Neural crest cell (in vitro differentiated cells): ENCODE data around the gene GAREM1. TPM values are rescaled to one million over a fixed set of nuclear protein-coding genes. Genes with fewer than 3 reads are reported as not detected.
"Not testable (repeated sequence)": the region's sequence is repeated elsewhere in the genome, so short reads cannot be mapped to it uniquely, and the experiment has no call there.

Source experiments
- DNase-seq: peaks from one replicate; pipeline ENCODE4 v3.0.0; 2021; ENCODE audit warnings: low read depth, mixed read lengths, low spot score
- H3K27ac Mint-ChIP-seq: one replicate; pipeline ENCODE4 v1.8.0; 2021; ENCODE audit warnings: mild to moderate bottlenecking, mixed read lengths; ENCODE audit not compliant: unreplicated experiment
- H3K27me3 Mint-ChIP-seq: 2 replicates; pipeline ENCODE4 v1.8.0; 2021; ENCODE audit warnings: low read depth, mild to moderate bottlenecking, mixed read lengths
- H3K36me3 Mint-ChIP-seq: 2 replicates; pipeline ENCODE4 v1.8.0; 2021; ENCODE audit warnings: low read depth, mild to moderate bottlenecking, mixed read lengths
- H3K4me1 Mint-ChIP-seq: 2 replicates; pipeline ENCODE4 v1.8.0; 2021; ENCODE audit warnings: mixed read lengths
- H3K4me3 Mint-ChIP-seq: one replicate; pipeline ENCODE4 v1.8.0; 2021; ENCODE audit warnings: mild to moderate bottlenecking, mixed read lengths
- H3K9me3 Mint-ChIP-seq: 2 replicates; pipeline ENCODE4 v1.8.0; 2021; ENCODE audit warnings: mixed read lengths
- CTCF ChIP-seq: fragments of 200-600 bp; sonication (generic); conservative IDR thresholded peaks from 2 replicates; pipeline ENCODE4 v1.5.0; 2021; ENCODE audit warnings: antibody characterized with exemption, mild to moderate bottlenecking
- total RNA-seq: library from RNA; stranded (reverse); gene quantifications from 2 replicates; pipeline ENCODE4 v1.2.1, GENCODE V29; 2021

The GAREM1 gene
- total RNA-seq, 1 donor from 2014 or later, result 11.0 TPM

DNA sequence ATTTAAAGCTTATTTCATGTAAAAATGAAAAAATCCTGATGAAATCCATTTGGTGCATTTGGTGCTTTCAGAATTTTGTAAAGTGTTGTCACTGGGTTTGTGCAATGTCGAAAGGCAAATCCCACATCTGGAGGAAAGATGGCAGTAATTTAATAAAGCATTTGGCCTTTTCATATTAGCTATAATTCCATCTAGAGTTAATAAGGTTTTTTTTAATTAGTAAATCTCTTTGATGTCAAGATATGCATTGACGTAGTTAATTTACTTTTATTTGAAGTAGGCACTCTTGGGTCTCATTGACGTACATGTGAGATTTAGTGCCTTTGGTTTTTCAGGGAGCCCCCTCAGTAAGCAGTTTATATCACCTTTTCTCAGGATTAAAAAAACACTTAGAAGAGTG is 12.3 kb upstream of the GAREM1 start:
- no peak for DNase-seq
- no peaks in the 10 kb centered on the region for H3K27me3 Mint-ChIP-seq
- no peaks in the 10 kb centered on the region for H3K4me1 Mint-ChIP-seq
- H3K36me3 Mint-ChIP-seq, result no peaks in the 10 kb centered on the region
- H3K27ac Mint-ChIP-seq, result no peak overlapping the region
- TF ChIP-seq CTCF, result no peak
- no peaks in the 10 kb centered on the region for H3K9me3 Mint-ChIP-seq
- no peak overlapping the region for H3K4me3 Mint-ChIP-seq

DNA sequence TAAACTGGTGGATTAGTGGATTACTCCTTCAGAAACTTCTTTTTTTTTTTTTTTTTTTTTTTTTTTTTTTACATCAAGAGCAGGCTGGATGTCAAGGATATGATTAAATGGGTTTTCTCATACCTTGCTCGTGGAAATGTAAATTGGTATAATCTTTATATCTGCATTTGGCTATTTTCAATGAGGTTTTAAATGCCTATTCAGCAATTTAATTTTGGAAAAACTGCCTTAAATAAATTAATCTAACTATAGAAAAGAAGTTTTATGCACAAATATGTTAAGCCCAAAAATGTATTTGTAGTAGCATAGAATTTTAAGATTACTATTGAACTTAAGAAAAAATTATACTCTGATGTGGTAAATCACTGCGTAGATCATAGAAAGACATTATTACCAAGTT is 11.4 kb upstream of the GAREM1 start:
- H3K27me3 Mint-ChIP-seq, result no peaks in the 10 kb centered on the region
- no peak overlapping the region for H3K27ac Mint-ChIP-seq
- DNase-seq, result no peak
- H3K4me3 Mint-ChIP-seq, result no peak overlapping the region
- no peak for TF ChIP-seq CTCF
- no peaks in the 10 kb centered on the region for H3K4me1 Mint-ChIP-seq
- H3K36me3 Mint-ChIP-seq, result no peaks in the 10 kb centered on the region
- H3K9me3 Mint-ChIP-seq, result no peaks in the 10 kb centered on the region

GRCh38 chr18:32480581-32480980 is 9.9 kb upstream of the GAREM1 start:
- H3K27me3 Mint-ChIP-seq, result no peaks in the 10 kb centered on the region
- H3K9me3 Mint-ChIP-seq, result no peaks in the 10 kb centered on the region
- no peak overlapping the region for H3K27ac Mint-ChIP-seq
- no peak for TF ChIP-seq CTCF
- no peak overlapping the region for H3K4me3 Mint-ChIP-seq
- H3K36me3 Mint-ChIP-seq, result no peaks in the 10 kb centered on the region
- no peaks in the 10 kb centered on the region for H3K4me1 Mint-ChIP-seq
- DNase-seq, result no peak

DNA sequence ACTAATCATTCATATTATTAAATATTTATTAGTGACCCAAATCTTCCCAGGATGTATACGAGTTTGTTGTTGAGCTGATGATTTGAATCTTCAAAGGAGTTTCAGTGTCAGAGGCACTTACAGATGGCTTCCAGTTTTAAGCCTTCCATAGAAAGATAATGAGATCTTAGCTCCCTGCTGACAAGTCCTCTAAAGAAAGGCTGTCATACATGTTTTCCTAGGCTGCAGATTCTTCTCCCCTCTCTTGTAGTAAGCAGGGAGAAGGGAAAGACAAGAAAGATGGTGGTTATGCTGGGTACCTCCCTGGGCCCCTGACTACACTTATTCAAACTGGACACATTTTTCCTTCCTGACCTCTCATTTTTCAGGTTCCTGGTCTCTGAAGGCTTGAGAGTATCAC is 8.1 kb upstream of the GAREM1 start:
- Mint-ChIP-seq H3K27me3 (no peaks in the 10 kb centered on the region), H3K9me3 (no peaks in the 10 kb centered on the region), H3K36me3 (no peaks in the 10 kb centered on the region), H3K27ac (no peak overlapping the region), H3K4me3 (no peak overlapping the region), H3K4me1 (no peaks in the 10 kb centered on the region)
- TF ChIP-seq CTCF, result no peak
- no peak for DNase-seq

DNA sequence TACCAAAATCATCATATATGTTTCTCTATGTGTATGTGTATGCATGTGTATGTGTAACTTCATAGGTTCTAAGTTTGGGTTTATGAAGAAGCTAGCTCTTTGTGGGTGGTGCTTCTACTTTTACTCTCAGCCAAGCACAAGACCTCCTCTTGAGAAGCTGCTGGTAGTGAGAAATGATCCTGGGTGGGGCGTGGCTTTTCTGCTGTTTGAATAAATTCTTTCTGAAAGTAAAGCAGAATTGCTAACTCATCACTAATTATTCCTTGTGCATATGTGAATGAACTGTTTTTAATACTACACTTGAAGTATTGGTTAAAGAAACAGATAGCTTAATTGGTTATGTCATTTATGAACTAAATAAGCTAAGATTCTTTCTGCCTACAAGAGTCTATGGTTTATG is 7.6 kb upstream of the GAREM1 start:
- Mint-ChIP-seq H3K27ac (no peak overlapping the region), H3K27me3 (no peaks in the 10 kb centered on the region), H3K4me3 (no peak overlapping the region), H3K36me3 (no peaks in the 10 kb centered on the region), H3K4me1 (no peaks in the 10 kb centered on the region), H3K9me3 (no peaks in the 10 kb centered on the region)
- no peak for DNase-seq
- TF ChIP-seq CTCF, result no peak

- DNase-seq, result no peak
- no peaks in the 10 kb centered on the region for H3K36me3 Mint-ChIP-seq
- no peak for TF ChIP-seq CTCF
- H3K4me3 Mint-ChIP-seq, result no peak overlapping the region
- H3K27me3 Mint-ChIP-seq, result peaks cover 12% of the 10 kb centered on the region
- H3K27ac Mint-ChIP-seq, result no peak overlapping the region
- H3K4me1 Mint-ChIP-seq, result peaks cover 9% of the 10 kb centered on the region
- no peaks in the 10 kb centered on the region for H3K9me3 Mint-ChIP-seq
Measured at GRCh38 chr18:32476106-32476505, 5.4 kb upstream of the GAREM1 start.

DNA sequence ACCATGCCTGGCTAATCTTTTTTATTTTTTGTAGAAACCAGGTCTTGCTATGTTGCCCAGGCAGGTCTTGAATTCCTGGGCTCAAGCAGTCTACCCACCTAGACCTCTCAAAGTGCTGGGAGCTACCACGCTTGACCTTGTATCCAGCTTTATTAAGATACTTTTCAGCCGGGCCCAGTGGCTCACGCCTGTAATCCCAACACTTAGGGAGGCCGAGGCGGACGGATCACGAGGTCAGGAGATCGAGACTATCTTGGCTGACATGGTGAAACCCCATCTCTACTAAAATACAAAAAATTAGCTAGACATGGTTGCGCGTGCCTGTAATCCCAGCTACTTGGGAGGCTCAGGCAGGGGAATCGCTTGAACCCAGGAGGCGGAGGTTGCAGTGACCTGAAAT is 4.4 kb upstream of the GAREM1 start:
- H3K9me3 Mint-ChIP-seq, H3K36me3 Mint-ChIP-seq, H3K4me1 Mint-ChIP-seq, DNase-seq, H3K4me3 Mint-ChIP-seq, H3K27ac Mint-ChIP-seq: not testable (repeated sequence)
- H3K27me3 Mint-ChIP-seq, result peaks cover 12% of the 10 kb centered on the region
